Stimulated activated CD8-positive, alpha-beta memory T cell treated with anti-CD3 and anti-CD28 coated beads, Interleukin-15, amount 100 ng/mL, for 24 hours (primary cell): ENCODE results near the gene ACVR2B.

ENCODE experiments used
- DNase-seq: peaks from one replicate; pipeline ENCODE4 v3.0.0-alpha.2; 2020; ENCODE audit warnings: low read depth

ACVR2B gene

DNA sequence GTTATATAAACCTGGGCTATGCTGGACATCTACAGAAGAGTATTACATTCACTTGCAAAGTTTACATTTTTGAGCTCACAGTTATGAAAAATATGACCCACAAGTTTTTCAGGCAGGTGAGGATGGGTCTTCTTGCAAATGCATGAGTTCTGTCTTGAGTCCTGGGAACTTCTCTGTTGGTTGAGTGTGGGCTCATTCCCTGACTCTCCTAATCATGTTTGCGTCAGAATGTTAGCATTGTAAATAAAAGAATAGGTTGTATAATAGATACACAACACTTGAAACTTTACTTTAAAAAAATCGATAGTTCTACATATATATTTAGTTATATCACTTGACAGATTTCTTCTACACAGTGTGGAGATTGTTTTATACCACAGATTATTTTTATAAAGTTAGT is 35.3 kb downstream of the ACVR2B start:
- DNase-seq, result no peak

DNA sequence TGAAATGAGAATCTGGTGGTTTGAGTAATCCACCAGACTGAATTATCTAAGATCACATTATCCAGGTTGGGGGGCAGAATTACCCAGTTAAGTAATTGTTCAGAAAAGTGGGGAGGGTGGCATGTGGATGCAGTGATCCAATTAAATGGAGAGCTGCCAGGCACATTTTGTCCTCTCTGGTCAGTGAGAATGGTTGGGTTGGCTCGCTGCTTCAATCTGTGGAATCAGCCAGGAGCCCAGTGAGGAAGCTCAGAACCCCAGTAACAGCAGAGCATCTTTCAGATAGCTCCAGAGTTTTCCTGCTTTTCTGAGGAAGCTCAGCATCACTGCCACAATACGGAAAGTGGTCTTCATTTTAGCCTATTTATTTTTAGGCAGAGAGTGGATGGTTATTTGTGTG is 36.1 kb downstream of the ACVR2B start:
- DNase-seq, result no peak

DNA sequence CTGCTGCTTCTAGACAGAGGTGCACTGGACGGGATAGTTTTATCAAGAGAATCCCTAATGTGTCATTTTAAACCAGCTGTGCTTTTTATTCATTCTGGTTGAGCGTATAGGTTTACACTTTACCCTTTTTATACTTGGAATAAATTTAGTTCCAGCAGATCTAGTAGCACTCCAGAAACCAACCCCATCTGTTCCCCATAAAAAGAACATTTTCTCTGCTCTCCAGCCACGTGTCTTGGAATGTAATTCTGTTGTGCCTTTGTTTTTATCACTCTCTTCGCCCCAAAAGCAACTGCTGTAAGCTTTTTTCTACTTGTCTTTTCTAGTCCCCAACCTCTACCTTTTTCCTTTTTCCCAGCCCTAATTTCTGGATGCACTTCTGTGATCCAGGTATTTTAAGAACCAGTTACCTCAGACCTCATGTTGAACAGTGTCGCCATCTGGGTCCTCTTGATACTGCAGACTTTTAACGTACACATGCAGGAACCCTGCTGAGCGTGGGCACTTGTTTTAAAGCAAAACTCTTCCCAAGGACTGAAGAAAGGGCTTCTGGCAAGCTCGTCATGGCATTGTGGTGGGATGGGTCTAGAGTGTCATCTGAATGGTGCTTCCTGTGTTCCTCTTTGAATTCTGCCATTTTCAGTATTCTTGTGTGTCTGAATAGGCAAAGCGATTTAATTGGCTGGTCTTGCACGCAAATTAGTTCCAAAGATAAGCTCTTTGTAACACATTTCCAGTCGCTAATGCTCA is 36.8 kb downstream of the ACVR2B start:
- no peak for DNase-seq

DNA sequence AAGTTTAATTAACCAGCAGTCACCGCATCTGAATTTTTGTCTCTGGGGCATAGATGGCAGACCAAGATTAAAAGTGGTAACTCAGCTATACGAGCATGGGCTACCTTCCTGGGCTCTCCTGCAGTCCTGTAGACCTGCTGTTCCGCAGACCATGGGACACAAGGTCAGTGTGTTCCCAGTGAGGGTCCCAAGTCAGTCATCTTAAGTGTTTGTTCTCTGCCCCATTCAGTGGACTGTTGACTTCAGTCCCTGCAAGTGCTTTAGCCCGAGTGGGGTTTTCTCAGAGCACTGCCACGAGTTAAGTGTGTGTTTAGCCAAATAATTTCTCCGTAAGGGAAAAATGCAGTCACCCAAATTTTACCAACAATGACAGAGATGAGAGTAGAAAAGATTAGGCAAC is 37.5 kb downstream of the ACVR2B start:
- DNase-seq, result no peak

DNA sequence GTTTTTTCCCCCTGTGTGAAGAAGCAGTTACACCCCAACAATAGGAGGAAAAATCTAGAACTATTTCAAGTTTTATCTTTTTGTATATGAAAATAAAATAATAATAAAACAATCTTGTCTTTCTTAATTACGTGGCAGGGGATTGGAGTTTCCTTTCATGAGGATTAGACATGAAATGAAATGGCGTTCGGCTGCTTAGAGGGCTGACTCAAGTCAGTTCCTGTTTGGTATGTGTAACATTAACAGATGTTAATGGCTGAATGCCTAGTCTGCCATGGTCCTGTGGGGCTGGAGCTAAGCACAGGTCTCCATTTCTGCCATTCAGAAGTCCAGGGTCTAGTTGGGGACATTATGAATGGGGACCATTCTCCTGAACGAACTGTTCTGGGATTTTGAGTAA is 39.3 kb downstream of the ACVR2B start:
- no peak for DNase-seq

DNA sequence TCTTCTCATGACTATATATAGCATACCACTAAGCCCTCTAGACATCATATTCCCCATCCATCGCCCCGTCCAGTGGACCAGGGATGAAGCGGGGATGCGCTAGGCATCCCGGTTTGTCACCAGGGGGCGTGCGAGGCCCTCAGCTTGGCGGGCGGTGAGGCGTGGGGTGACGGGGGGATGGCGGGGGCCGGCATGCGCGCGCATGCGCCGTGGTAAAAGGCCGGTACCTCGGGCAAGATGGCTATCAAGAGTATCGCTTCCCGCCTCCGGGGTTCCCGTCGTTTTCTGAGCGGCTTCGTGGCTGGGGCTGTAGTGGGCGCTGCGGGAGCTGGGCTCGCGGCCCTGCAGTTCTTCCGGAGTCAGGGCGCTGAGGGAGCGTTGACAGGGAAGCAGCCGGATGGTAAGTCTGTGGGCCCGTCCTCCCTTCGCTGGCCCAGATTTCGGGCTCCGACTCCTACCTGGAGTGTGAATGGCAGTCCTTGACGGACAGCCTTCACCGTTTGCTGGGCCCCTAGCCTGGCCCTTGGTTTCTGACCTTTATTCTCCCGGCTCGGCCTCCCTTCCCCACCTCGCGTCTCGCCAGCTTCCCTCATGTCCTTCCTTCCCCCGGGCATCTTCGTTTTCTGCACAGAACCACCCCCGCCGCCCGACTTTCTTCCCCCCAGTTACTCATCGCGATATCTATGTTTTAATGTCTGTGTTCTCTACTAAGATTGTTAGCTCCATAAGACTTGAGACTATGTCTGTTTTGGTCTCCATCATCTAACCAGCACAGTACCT is 42.6 kb downstream of the ACVR2B start, which contains the start of gene EXOG:
EXOG (plus strand) TSS at position 210 of the 780 bp plus-strand sequence; CDS start at position 238, 28 bp downstream.
- peak; percentile 90 for DNase-seq

DNA sequence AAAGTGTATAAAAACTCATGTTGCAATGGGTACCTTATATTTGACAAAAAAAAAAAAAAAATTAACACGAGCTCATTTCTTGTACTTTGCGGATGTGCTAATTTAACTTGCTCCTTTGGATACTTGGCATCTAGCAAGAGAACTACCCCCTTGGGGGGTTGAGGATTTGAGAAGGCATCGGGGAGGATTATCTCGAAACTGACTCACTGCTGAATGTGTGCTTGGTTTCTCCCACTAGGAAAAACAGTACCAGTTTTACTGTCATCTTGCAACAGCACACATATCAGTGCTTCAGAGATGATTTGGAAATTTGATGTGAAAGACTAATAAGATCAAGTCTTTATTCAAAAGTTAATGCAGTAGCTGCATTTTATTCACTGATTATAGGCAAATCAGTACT is 43.3 kb downstream of the ACVR2B start:
- no peak for DNase-seq

DNA sequence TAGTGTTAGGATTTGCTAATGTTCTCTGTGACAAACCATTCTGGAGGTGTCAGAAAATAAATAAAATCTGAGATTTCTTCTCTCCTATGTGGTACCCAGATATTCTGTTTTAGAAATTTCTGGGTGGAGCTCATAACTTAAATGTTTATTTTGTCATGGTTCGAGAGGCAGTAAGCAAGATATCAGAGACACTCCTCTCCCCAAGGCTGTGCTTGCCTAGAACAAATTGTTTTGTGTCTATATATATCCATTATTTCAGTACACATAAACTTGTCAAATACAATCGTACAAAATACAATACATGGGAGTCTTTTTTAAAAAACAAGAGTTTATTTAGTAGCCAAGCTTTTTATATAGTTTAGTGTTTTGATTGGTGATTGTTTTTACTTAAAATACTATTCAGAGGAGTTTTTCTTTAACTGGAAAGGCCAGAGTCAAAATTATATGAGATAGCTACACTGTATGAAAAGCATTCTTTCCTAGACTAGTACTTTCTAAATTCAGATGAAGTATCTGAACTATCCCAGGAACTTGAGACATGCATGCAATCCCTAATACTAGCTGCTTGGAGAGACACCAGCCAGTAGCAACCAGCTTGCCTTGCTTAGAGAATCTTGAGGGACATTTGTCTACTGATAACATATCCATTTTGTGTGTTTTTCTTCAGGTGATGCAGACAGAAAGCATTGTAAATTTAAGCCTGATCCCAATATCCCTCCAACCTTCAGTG is 47.2 kb downstream of the ACVR2B start:
- DNase-seq, result no peak

DNA sequence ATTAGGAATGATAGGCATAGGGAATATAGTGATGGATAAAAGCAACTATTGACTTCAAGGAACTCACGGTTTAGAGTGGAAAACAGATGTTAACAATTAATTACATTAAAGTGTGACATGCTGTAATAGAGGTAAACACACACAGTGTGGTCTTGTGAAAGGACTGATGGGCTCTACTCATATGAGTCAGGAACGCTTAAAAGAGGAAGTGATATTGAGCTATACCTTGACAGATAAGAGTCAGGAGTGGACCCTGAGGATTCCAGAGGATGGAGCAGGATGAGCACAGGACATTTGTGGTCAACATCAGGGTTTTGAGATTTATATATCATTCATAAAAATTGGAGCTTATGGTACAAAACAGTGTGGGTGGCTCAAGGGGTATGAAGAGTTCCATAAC is 53.4 kb downstream of the ACVR2B start:
- no peak for DNase-seq

DNA sequence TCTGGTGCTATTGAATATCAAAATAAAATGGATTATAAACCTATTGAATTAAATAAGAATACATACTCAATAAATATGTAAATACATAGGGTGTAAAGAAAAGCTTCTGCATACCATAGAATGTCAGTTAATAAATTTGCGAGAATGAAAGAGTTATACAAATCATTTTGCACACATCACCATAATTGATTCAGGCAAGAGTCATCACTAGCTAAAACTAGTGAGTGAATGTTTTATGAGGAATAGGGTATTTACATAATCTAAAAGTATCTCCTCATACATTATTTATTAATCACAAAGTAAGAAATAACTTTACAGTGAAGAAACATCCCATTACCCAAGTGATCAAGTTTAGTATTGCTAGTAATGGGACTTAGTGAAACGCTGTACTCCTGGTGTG is 56.0 kb downstream of the ACVR2B start:
- DNase-seq, result no peak

DNA sequence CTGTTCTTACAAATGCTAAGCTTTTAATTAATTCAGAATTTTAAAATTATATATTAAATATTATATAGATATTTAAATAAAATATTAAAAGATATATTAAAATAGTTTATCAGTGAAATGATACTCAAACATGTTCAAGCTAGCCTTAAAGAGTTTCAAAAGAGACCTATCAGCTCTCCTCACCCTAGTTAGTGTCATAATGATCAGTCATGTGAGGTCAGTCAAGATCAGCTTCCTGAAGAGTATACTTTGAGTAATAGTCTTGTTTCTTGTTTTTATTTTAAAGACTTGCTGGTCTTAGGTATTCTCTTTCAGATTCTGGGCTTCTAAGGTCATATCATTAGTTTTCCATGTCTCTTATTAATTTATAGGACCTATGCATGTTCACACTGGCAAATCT is 56.9 kb downstream of the ACVR2B start:
- no peak for DNase-seq

DNA sequence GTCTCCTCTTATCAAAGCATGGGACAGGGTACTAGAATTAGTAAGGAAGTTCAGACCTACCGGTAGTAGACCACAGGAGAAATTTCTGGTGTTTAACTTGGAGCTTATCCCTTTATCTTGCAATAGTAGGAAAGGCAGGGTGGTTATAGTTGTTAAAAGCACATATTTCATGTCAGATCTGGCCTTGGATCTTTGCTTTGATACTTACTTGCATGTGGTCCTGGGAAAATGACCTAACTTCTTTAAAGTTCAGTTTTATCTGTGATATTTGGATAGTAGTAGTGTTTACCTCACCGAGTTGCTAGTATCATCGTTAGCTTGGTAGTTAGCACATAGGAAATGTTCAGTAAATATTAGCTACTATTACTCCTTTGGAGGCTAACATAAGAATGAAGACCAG is 57.9 kb downstream of the ACVR2B start:
- no peak for DNase-seq

DNA sequence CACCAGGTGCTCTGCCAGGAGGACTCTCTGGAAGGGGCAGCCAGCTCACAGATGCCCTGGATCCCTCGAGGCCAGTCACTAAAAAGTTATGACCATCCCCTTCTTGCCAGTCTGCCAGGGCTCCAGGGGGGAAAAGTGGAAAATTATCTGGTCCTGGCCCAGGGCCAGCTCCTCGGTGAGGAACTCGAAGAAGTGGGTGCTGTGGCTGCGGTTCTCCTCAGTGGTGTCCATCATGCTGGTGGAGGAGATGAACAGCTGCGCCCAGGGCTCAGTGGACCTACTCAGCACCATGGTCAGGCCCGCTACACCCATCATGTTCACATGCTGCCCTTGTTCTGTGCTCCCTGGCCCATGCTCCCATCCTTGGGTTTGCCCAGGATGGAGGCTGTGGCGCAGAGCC is 61.7 kb downstream of the ACVR2B start:
- DNase-seq, result no peak

DNA sequence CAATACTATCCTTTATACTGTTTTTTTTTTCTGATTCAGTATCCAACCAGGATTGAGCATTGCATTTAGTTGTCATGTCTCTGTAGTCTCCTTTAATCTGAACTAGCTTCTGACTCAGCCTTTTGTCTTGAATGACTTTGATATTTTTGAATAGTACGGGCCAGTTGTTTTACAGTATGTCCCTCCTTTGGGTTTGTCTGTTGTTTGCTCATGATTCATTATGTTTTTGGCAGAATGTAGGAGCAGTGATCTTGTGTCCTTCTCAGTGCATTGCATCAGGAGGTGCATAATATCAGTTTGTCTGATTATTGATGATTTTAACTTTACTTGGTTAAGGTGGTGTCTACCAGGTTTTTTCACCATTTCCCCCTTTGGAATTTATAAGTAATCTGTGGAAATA is 63.0 kb downstream of the ACVR2B start:
- DNase-seq, result no peak

DNA sequence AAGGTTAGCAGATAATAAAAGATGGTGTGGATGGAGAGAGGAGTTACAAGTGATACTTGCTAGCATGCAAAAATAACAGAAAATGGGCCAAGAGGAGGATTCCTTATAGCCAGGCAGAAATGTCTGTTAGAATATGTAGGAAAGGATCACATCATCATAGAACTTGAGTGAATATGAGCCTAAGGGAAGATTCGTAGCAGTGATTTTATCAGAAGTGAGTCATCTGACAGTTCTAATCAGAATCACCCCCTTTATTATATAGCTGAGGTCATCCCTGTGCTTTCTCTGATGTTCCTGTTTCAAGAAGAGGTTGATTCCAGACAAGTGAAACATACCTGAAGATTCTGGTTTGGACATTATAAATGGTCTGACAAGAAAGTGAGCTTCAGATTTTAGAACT is 65.3 kb downstream of the ACVR2B start:
- DNase-seq, result no peak

DNA sequence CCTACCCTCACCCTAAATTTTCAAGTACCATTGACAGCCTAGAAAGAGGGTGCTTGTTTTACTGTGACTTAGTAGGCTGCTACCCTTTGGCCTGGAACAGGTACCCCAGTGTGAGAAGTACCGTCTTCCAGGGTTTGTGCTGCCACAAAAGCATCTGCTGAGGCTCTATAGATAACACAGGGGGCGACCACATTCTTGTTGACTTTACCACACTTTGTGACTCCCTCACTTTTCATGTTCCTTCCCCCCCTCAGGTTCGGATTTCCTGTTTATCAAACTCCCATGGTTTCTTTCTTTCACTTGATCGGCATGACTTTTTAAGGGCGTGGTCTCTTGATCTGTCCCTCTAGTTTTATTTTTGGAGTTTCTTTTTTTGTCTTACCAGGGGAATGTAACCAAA is 66.0 kb downstream of the ACVR2B start:
- no peak for DNase-seq

DNA sequence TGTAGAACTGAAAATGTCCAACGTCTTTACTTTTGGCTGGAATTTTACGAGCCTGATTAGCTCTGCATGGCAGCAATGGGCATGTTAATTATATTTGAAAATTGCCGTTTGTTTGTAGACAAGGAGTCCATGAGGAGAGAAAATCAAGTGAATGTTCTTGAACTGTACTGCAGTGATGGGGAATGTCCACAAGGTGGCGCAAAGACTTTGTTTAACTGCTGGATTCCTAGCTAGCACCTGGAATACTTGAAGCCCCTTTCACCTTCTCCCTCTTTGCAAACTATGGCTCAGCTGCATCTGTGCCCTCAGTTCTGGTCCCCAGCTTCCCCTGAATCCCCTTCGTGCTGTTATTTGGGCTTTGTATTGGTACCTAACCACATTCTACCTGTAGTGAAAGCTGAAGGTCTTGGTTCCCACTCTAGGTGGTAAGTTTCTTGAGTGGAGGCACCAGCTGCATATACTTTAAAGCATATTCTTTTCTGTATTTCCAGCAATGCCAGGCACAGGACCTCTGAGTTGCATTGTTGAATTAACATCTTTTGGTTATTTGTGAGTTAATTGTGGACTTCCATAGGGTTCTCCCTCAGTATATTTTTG is 67.8 kb downstream of the ACVR2B start:
- DNase-seq, result peak; percentile 15

DNA sequence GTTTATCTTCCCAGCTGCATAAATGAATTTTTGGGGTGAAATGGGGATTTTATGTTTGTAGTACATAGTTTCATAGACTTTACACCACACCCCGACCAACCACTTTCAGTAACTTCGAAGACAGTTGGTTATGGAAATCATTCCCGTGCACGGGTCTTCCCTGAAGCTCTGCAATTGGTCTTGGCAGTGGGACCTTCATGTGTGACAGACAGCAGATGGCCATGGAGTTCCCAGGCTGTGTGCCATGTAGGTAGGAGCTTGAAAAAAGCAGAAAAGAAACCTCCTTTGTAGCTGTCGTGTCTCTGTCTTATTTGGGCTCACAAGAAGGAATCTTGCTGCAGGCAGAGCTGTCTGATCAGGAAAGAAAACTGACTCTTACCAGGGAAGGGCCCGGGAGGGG is 68.3 kb downstream of the ACVR2B start:
- no peak for DNase-seq

DNA sequence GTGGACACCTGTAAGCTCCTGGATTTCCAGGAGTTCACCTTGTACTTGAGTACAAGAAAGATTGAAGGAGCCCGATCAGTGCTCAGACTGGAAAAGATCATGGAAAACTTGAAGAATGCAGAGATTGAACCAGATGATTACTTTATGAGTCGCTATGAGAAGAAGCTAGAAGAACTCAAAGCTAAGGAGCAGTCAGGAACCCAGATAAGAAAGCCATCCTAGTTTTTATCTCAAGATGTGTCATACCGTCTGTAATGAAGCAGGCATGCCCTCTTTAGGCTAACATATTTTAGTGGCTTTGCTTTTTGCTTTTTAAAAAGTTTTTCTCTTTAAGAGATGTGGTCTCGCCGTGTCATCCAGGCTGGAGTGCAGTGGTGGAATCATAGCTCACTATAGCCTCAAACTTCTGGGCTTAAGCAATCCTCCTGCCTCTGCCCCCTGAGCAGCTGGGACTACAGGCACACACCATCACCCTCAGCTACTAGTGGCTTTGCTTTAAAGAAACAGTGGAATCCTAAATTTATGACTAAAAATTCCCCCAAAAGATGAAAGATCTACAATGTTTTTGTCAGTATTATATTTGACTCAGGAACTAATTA is 70.5 kb downstream of the ACVR2B start:
- DNase-seq, result no peak

DNA sequence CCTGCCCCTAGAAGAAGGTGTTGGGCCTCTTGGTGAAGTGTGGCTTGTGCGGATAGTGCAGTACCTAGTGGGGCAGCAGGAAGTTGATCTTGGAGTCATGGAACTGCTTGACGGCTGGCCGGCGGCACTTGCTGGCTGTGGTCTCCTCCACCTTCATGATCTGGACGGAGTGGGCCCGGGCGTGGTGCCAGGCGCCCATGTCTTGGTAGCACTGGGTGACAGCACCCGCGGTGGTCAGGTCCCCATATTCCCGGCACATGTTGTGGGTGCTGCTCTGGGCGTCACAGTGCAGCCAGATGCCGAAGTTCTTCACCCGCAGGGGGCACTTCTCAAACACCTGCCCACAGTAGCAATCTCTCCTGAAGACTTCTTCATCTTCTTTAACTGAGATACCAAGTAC is 73.1 kb downstream of the ACVR2B start:
- DNase-seq, result no peak

DNA sequence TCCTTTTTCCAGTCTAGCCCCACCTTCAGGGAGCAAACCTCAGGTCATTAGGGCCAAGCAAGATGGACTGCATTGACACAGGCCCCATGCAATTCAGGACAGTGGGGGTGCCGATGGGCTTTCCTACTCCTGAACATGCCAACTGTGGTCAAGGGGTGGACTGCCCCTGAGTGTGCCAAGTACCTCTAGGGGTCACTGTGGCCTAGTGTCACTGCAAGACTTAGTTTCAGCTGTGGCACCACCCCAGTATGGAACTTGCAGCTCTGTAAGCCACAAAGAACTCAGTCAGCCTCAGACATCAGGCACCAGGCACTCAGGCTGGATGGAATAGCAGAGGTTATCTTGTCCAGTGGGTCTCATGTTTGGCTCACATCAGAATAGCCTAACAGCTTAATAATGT is 74.8 kb downstream of the ACVR2B start:
- DNase-seq, result no peak

DNA sequence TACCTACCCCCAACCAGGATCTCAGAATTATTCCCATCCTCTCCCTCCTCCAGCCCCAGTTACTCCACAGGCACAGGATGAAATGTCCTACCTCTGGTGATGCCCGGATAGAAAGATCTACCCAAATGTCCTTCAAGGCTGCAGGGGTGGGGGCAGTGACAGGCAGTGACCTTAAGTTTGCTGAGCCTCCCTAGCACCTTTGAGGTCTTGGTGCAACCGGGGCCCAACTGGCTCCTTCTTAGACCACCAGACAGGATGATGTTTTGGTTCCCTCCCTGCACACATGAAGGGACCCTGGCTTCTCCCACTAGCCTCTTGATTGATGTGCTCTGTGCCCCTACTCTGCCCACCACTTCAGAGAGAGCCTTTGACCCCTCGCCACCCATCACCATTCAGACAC is 78.8 kb downstream of the ACVR2B start:
- no peak for DNase-seq
